NCI-H524 treated with DMSO at 0.1 percent for 48 hours (cell line): ENCODE results near the gene TASOR2.

Experiments used
- DNase-seq: peaks from one replicate; lab custom pipeline; 2025; lab: John Stamatoyannopoulos, UW

TASOR2 gene

GRCh38 chr10:5683065-5683464 lies 1.6 kb upstream of the TASOR2 start:
- DNase-seq, result no peak

DNA sequence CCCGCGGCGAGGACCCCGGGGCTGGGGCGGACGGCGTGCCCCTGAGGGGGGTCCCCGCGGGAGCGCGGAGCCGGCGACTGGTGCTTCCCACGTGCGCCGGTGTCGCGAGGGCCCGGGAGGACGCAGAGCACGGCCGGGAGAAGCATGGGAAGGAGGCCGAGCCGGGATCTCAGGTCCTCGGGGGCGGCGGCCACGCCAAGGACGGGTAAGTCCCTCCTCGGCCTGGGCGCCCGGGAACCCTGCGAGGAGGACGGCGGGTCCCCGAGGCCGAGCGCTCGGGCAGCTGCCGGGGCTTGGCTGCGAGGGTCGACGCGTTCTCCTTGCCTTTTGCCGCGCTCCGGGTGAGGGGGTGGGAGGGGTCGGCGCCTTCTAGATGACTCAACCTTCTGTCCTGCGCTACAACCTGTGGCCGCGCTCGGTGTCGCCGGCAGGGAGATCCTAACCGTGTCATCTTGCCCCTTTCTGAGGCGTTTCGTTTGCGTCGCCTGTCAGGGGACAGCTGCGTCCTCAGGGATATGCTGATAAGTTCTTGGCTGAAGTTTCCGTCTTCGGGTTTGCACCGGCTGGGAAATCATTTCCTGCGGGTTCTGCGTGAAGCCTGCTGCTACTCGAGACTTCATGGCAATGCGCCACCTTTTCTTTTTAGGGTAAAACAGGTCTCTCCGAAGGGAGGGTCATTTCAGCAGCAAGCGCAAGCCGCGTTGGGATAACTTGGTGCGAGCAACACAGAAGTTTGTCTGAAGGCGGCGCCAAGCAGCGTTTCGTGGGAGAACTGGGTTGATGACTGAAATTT lies 529 bp downstream of the TASOR2 start:
- no peak for DNase-seq

GRCh38 chr10:5685764-5686240 lies 1.2 kb downstream of the TASOR2 start:
- no peak for DNase-seq

GRCh38 chr10:5688587-5688986 lies 3.9 kb downstream of the TASOR2 start:
- DNase-seq, result no peak

GRCh38 chr10:5691786-5692185 lies 7.1 kb downstream of the TASOR2 start:
- no peak for DNase-seq

- DNase-seq, result no peak
Measured at GRCh38 chr10:5692461-5693358, 8.1 kb downstream of the TASOR2 start.

GRCh38 chr10:5694573-5694972 lies 9.9 kb downstream of the TASOR2 start:
- no peak for DNase-seq

DNA sequence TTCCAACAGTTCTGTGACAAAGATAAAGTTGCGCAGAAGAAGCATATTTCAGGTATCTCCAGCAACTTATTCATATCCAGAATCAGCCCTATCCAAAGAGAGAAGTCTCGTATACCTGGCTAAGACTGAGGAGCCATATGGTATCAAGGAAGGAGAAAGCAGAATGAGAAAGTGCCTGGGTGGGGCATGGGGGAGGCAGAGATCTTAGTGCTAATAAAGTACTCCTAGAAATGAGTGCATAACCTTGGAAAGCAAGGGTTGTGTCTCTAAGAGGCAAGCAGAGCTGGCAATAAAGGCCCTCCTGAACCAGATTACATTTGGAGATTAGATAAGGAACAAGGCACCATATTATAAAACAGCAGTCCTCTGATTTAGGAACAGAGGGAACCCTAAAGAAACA lies 12.7 kb downstream of the TASOR2 start:
- DNase-seq, result no peak

DNA sequence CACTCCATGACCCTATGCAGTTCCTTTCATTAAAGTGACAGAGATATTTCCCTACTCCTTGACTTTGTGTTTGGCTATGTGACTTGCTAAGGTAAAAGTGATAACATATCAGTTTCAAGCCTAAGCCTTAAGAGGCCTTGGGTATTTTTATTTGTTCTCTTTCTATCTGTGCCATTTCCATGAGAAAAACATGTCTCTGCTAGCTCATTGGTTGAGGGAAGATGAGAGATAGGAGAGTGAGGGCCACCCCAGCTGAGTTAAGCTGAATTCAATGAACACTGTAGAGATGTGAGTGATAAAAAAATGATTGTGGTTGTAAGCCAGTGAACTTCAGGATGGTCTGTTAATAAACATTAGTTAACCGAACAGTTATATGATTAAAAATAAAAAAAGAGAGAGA lies 13.4 kb downstream of the TASOR2 start:
- no peak for DNase-seq

DNA sequence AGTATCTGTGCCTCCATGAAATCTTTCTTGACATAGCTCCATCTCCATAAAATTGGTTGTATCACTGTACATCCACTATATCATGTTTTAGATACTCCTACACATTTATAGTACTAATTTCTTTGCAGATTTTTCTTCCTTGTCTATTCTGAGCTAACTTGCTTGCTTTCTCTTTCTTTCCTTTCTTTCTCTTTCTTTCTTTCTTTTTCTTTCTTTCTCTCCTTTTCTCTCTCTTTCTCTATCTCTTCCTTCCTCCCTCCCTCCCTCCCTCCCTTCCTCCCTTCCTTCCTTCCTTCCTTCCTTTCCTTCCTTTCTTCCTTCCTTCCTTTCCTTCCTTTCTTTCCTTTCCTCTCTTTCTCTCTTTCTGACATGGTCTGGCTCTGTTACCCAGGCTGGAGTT lies 23.7 kb downstream of the TASOR2 start:
- no peak for DNase-seq

DNA sequence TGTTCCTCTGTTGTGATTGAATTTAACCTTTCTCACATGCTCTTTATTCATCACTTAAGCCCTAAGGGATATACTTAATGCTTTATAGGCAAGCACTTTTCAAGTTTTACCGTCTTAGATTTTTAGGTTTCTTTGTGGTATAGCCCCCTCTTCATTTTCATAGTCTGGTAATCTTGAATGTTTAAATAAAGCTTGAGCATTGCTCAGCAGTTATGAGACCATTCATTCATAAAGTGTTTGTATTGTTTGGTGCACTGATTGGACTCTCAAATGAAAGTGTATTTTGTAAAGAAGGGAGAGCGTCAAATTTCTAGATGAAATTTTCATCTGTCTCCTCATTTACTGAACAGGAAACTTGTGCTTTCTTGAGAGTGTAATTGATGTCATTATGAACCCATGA lies 25.2 kb downstream of the TASOR2 start:
- DNase-seq, result no peak

- DNase-seq, result no peak
Measured at GRCh38 chr10:5710859-5711258, 26.2 kb downstream of the TASOR2 start.

GRCh38 chr10:5711642-5712041 lies 27.0 kb downstream of the TASOR2 start:
- DNase-seq, result no peak

DNA sequence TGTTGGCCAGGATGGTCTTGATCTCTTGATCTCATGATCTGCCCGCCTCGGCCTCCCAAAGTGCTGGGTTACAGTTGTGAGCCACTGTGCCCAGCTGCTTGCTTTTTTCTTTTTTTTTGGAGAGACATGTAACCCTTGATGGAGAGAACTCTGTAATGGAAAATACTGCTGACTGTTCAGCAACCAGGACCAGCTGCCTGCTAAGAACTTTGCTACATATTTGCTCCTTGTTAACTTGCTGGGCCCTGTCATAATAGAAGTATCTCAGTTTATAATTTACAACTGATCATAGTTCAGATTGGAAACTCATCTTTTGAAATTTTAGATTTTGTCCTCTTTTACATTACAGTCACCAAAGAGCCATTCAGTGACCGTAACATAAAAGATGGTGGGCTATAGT lies 34.9 kb downstream of the TASOR2 start:
- no peak for DNase-seq

DNA sequence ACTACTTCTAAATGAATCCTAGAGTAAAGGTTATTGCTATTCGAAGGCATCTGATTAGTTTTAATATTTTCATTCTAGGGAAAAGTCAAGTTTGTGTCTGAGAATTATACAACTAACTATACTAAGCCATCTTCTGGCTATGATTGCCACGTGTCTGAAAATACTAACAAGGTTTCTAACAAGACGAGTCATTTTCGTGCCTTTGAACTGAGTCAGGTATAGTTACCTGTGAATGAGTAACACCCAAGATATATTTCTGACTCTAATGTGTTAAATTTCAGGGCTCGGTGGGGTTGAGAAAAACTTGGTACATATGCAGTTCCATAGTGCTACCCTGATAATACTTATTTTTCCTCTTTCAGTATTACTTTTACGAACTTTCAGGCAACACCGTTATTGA lies 35.5 kb downstream of the TASOR2 start:
- DNase-seq, result no peak

GRCh38 chr10:5723692-5724091 lies 39.1 kb downstream of the TASOR2 start:
- DNase-seq, result no peak

DNA sequence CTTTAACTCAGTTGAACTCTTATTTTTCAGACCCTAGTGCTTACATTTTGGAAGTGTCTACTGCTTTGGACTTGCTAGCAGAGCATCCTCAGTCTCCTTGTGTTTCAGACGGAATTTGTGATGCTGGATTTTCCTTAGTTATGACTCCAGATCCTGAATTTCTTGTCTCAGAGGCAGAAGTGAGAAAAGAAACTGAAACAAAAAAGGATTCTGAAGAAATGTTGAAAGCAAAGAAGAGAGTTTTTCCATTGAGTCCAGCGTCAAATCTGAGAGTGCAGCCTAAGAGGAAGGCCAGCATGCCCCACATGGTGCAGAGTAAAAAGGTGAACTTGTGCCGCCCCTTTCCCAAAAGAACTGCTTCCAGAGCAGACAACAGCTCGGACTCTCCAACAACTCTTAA lies 46.1 kb downstream of the TASOR2 start:
- DNase-seq, result no peak

- no peak for DNase-seq
Measured at GRCh38 chr10:5731559-5731958, 46.9 kb downstream of the TASOR2 start.

DNA sequence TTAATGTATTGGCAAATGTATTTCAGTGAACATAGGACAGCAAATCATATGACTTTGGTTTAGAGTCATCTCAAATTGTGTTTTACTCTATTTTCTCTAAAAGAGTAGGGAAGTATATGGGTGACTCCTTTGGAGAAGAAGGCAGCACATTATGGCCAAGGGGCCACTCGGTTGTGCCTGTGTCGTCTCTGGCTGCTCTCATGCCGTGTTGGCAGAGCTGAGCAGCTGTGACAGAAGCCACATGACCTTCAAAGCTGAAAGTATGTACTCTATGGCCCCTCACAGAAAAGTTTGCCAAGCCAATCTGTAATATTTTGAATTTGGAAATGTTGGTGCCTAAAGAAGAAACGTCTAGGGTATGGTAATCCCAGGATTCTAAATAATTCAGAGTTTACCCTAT lies 47.5 kb downstream of the TASOR2 start:
- DNase-seq, result no peak
